ENCODE results near the gene WWOX.

DNA sequence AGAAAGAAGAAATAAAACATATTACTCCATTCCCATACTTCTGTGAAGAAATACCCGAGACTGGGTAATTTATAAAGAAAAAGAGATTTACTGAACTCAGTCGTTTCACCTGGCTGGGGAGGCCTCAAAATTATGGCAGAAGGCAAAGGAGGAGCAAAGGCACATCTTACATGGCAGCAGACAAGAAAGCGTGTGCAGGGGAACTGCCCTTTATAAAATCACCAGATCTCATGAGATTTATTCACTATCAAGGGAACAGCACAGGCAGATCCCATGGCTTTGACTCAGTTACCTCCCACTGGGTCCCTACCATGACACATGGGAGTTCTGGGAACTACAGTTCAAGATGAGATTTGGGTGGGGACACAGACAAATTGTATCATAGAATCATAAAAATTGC lies 365.4 kb downstream of the WWOX start:
- no peak for TF ChIP-seq POLR2A (IDR thresholded peaks at IDR 0.05)
- TF ChIP-seq, protein P1, sequence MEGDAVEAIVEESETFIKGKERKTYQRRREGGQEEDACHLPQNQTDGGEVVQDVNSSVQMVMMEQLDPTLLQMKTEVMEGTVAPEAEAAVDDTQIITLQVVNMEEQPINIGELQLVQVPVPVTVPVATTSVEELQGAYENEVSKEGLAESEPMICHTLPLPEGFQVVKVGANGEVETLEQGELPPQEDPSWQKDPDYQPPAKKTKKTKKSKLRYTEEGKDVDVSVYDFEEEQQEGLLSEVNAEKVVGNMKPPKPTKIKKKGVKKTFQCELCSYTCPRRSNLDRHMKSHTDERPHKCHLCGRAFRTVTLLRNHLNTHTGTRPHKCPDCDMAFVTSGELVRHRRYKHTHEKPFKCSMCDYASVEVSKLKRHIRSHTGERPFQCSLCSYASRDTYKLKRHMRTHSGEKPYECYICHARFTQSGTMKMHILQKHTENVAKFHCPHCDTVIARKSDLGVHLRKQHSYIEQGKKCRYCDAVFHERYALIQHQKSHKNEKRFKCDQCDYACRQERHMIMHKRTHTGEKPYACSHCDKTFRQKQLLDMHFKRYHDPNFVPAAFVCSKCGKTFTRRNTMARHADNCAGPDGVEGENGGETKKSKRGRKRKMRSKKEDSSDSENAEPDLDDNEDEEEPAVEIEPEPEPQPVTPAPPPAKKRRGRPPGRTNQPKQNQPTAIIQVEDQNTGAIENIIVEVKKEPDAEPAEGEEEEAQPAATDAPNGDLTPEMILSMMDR (IDR thresholded peaks at IDR 0.05): no peak

Data from gastroesophageal sphincter (tissue), 3 donors.